Tibial nerve (tissue), 4 donors: Measurements from ENCODE around the gene CRTC3.

Experiments used
- CTCF ChIP-seq, 5 experiments: fragments of 200-600 bp in 3 of 5; fragments of 450-650 bp in 2 of 5; sonication (generic) in 3 of 5; IDR thresholded peaks; one replicate each; pipeline ENCODE4 v1.5.1; 2016 to 2019; ENCODE audit warnings: antibody characterized with exemption in 5 of 5, mild to moderate bottlenecking in 3 of 5, moderate library complexity in 2 of 5
- EP300 ChIP-seq, 2 donors: sonication (generic); formaldehyde crosslinking; IDR thresholded peaks; one replicate each; pipeline ENCODE4 v1.6.1; 2017; ENCODE audit warnings: antibody characterized with exemption in 2 of 2, mild to moderate bottlenecking in 1 of 2

- TF ChIP-seq CTCF (IDR thresholded peaks at IDR 0.05), result no peak
- no peak for TF ChIP-seq EP300 (IDR thresholded peaks at IDR 0.05)
These were observed 732 bp upstream of the CRTC3 start for GRCh38 chr15:90529011-90529370.
